Type B pancreatic cell (in vitro differentiated cells): ENCODE measurements around the gene TLL1. TPM values are rescaled to one million over a fixed set of nuclear protein-coding genes. Genes with fewer than 3 reads are reported as not detected.

ENCODE experiments used
- DNase-seq: peaks from one replicate; pipeline ENCODE4 v3.0.0; 2021; ENCODE audit warnings: mixed read lengths; ENCODE audit not compliant: unreplicated experiment; ENCODE audit errors: extremely low spot score
- H3K27ac Mint-ChIP-seq: 2 replicates; pipeline ENCODE4 v1.8.0; 2021; ENCODE audit warnings: mild to moderate bottlenecking, mixed read lengths
- H3K27me3 Mint-ChIP-seq: 2 replicates; pipeline ENCODE4 v1.8.0; 2021; ENCODE audit warnings: mixed read lengths
- H3K36me3 Mint-ChIP-seq: 2 replicates; pipeline ENCODE4 v1.8.0; 2021; ENCODE audit warnings: mixed read lengths
- H3K4me1 Mint-ChIP-seq: one replicate; pipeline ENCODE4 v1.8.0; 2021; ENCODE audit warnings: mixed read lengths; ENCODE audit not compliant: unreplicated experiment
- H3K4me3 Mint-ChIP-seq: 2 replicates; pipeline ENCODE4 v1.8.0; 2021; ENCODE audit warnings: mild to moderate bottlenecking, mixed read lengths
- H3K9me3 Mint-ChIP-seq: 2 replicates; pipeline ENCODE4 v1.8.0; 2021; ENCODE audit warnings: mixed read lengths
- CTCF ChIP-seq: fragments of 200-600 bp; sonication (generic); conservative IDR thresholded peaks from 2 replicates; pipeline ENCODE4 v1.5.0; 2021; ENCODE audit warnings: antibody characterized with exemption, mild to moderate bottlenecking
- long read RNA-seq: library from polyadenylated mRNA; unstranded; transcript quantifications from one replicate; pipeline ENCODE4 v2.0.0, GENCODE V29; 2020
- total RNA-seq: library from RNA; stranded (reverse); gene quantifications from 2 replicates; pipeline ENCODE4 v1.2.1, GENCODE V29; 2021; ENCODE audit warnings: low replicate concordance

Gene TLL1
- total RNA-seq = 0.48 and 2.0 TPM in 2 replicates
- long read RNA-seq, partial matches to known transcripts = 1 of 1 reads
- long read RNA-seq, other reads (novel, unspliced or antisense) = 0 of 1 reads

DNA sequence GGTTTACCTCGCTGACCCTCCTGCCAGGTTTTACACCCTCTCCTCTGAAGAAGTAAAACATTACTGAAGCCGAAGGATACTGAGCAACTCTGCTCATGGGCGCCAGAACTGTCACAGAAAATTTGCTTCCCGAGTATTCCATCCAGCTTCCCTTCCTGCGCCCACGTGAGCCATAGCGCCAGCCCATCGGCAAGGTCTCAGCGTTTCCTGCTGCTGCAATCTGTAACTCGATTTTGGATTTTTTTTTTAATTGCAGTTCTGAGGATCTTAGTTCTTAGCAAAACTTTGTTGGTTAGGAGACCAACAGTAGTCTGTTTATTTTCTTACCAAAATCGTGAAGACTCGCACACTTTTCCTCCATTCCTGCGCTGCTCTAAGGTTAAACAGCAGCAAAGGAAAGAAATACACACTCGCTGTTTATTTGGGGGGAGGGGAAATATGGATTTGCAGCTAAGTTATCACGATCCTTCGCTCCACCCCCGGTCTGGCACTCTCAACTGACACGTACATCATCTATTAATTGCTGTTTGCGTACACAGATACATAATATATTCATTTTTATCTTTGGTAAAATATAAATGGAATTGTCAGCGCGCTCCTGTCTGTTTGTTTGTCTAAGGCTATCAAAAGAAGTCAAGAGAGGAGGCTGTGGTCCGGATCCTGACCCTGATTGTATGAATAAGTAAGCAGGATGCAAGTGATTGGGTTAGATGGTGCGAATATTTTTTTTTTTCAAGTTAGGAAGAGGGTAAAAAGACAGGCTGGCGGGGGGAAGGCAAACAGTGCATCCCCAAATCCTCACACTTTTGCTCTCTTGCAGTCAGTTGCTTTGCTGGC is at the start of gene TLL1:
TSS of gene TLL1 (plus strand) at position 777 of the 837 bp plus-strand sequence. CDS start 668 bp downstream, outside the sequence.
- Mint-ChIP-seq H3K4me1 (peaks cover 8% of the 10 kb centered on the region), H3K27ac (peak within 1 kb of the TSS; percentile 19), H3K9me3 (no peaks in the 10 kb centered on the region), H3K27me3 (peaks cover 87% of the 10 kb centered on the region), H3K36me3 (no peaks in the 10 kb centered on the region), H3K4me3 (peak within 1 kb of the TSS; percentile 91)
- TF ChIP-seq CTCF = no peak
- DNase-seq = no peak

GRCh38 chr4:165826166-165826565 is 46.9 kb upstream of the TLL1 start:
- H3K4me1 Mint-ChIP-seq = peaks cover 3% of the 10 kb centered on the region
- no peak overlapping the region for H3K4me3 Mint-ChIP-seq
- no peak for DNase-seq
- H3K9me3 Mint-ChIP-seq = peaks cover 11% of the 10 kb centered on the region
- TF ChIP-seq CTCF = no peak
- H3K36me3 Mint-ChIP-seq = no peaks in the 10 kb centered on the region
- H3K27ac Mint-ChIP-seq = no peak overlapping the region
- H3K27me3 Mint-ChIP-seq = no peaks in the 10 kb centered on the region

GRCh38 chr4:165827018-165827417 is 46.0 kb upstream of the TLL1 start:
- no peak overlapping the region for H3K27ac Mint-ChIP-seq
- DNase-seq = no peak
- no peak overlapping the region for H3K4me3 Mint-ChIP-seq
- no peak for TF ChIP-seq CTCF
- peaks cover 5% of the 10 kb centered on the region for H3K9me3 Mint-ChIP-seq
- peaks cover 3% of the 10 kb centered on the region for H3K4me1 Mint-ChIP-seq
- H3K27me3 Mint-ChIP-seq = no peaks in the 10 kb centered on the region
- no peaks in the 10 kb centered on the region for H3K36me3 Mint-ChIP-seq

- H3K4me1 Mint-ChIP-seq = peaks cover 3% of the 10 kb centered on the region
Measured at GRCh38 chr4:165828928-165829327, 44.1 kb upstream of the TLL1 start.

GRCh38 chr4:165834116-165834515 is 38.9 kb upstream of the TLL1 start:
- Mint-ChIP-seq H3K9me3 (no peaks in the 10 kb centered on the region), H3K4me3 (no peak overlapping the region), H3K27ac (no peak overlapping the region), H3K4me1 (no peaks in the 10 kb centered on the region), H3K27me3 (no peaks in the 10 kb centered on the region), H3K36me3 (no peaks in the 10 kb centered on the region)
- no peak for DNase-seq
- TF ChIP-seq CTCF = no peak

More at GRCh38 chr4:165828928-165829327, 44.1 kb upstream of the TLL1 start:
- H3K36me3 Mint-ChIP-seq = no peaks in the 10 kb centered on the region
- no peak overlapping the region for H3K4me3 Mint-ChIP-seq
- DNase-seq = no peak
- peaks cover 5% of the 10 kb centered on the region for H3K9me3 Mint-ChIP-seq
- TF ChIP-seq CTCF = no peak
- H3K27me3 Mint-ChIP-seq = no peaks in the 10 kb centered on the region
- H3K27ac Mint-ChIP-seq = no peak overlapping the region
